ENCODE results near the gene PIK3AP1.

Gene PIK3AP1

GRCh38 chr10:96619796-96620773 lies 100.2 kb downstream of the PIK3AP1 start:
- Histone ChIP-seq H3K36me3 (ENCODE audit: insufficient read depth) (no peaks in the 10 kb centered on the region), H3K4me1 (ENCODE audit: low read depth, poor library complexity, severe bottlenecking) (no peaks in the 10 kb centered on the region), H3K4me3 (IDR thresholded peaks at IDR 0.05; ENCODE audit: insufficient read depth, low read depth, low read length) (no peak overlapping the region), H3K79me2 (ENCODE audit: insufficient read depth, low read depth) (no peaks in the 10 kb centered on the region), H4K20me1 (ENCODE audit: insufficient read depth) (no peaks in the 10 kb centered on the region), H3K9ac (no peak overlapping the region), H3K27ac (no peak overlapping the region), H3K27me3 (ENCODE audit: insufficient read depth, low read depth) (no peaks in the 10 kb centered on the region), H3K4me2 (no peak overlapping the region), H2AFZ (ENCODE audit: low read depth) (no peak overlapping the region)
- no peak for TF ChIP-seq CTCF (conservative IDR thresholded peaks at IDR 0.05; ENCODE audit: low read depth, low read length)

- Histone ChIP-seq H3K27me3 (ENCODE audit: insufficient read depth, low read depth) (no peaks in the 10 kb centered on the region), H3K4me3 (IDR thresholded peaks at IDR 0.05; ENCODE audit: insufficient read depth, low read depth, low read length) (no peak overlapping the region), H3K27ac (no peak overlapping the region), H3K79me2 (ENCODE audit: insufficient read depth, low read depth) (no peaks in the 10 kb centered on the region), H3K4me1 (ENCODE audit: low read depth, poor library complexity, severe bottlenecking) (no peaks in the 10 kb centered on the region), H4K20me1 (ENCODE audit: insufficient read depth) (no peaks in the 10 kb centered on the region), H3K9ac (no peak overlapping the region), H2AFZ (ENCODE audit: low read depth) (no peak overlapping the region), H3K4me2 (no peak overlapping the region), H3K36me3 (ENCODE audit: insufficient read depth) (no peaks in the 10 kb centered on the region)
- TF ChIP-seq CTCF (conservative IDR thresholded peaks at IDR 0.05; ENCODE audit: low read depth, low read length), result no peak
Measured at GRCh38 chr10:96619120-96619519, 101.2 kb downstream of the PIK3AP1 start.

- Histone ChIP-seq H3K9ac (no peak overlapping the region), H3K79me2 (ENCODE audit: insufficient read depth, low read depth) (no peaks in the 10 kb centered on the region), H3K4me2 (no peak overlapping the region), H3K27me3 (ENCODE audit: insufficient read depth, low read depth) (no peaks in the 10 kb centered on the region), H3K36me3 (ENCODE audit: insufficient read depth) (no peaks in the 10 kb centered on the region), H4K20me1 (ENCODE audit: insufficient read depth) (no peaks in the 10 kb centered on the region), H2AFZ (ENCODE audit: low read depth) (no peak overlapping the region), H3K4me1 (ENCODE audit: low read depth, poor library complexity, severe bottlenecking) (no peaks in the 10 kb centered on the region), H3K27ac (no peak overlapping the region), H3K4me3 (IDR thresholded peaks at IDR 0.05; ENCODE audit: insufficient read depth, low read depth, low read length) (no peak overlapping the region)
- TF ChIP-seq CTCF (conservative IDR thresholded peaks at IDR 0.05; ENCODE audit: low read depth, low read length), result no peak
Measured at GRCh38 chr10:96618653-96619052, 101.7 kb downstream of the PIK3AP1 start.

GRCh38 chr10:96616961-96617360 lies 103.4 kb downstream of the PIK3AP1 start:
- no peak overlapping the region for H3K4me3 ChIP-seq (IDR thresholded peaks at IDR 0.05; ENCODE audit: insufficient read depth, low read depth, low read length)
- no peak overlapping the region for H3K9ac ChIP-seq
- H3K79me2 ChIP-seq (ENCODE audit: insufficient read depth, low read depth), result no peaks in the 10 kb centered on the region
- no peak overlapping the region for H2AFZ ChIP-seq (ENCODE audit: low read depth)
- H3K36me3 ChIP-seq (ENCODE audit: insufficient read depth), result no peaks in the 10 kb centered on the region
- no peak overlapping the region for H3K4me2 ChIP-seq
- no peaks in the 10 kb centered on the region for H4K20me1 ChIP-seq (ENCODE audit: insufficient read depth)
- H3K4me1 ChIP-seq (ENCODE audit: low read depth, poor library complexity, severe bottlenecking), result no peaks in the 10 kb centered on the region
- no peaks in the 10 kb centered on the region for H3K27me3 ChIP-seq (ENCODE audit: insufficient read depth, low read depth)
- H3K27ac ChIP-seq, result no peak overlapping the region
- no peak for TF ChIP-seq CTCF (conservative IDR thresholded peaks at IDR 0.05; ENCODE audit: low read depth, low read length)

Measured in KMS-11 (cell line).